Stimulated activated naive CD8-positive, alpha-beta T cell treated with anti-CD3 and anti-CD28 coated beads, Interleukin-15, Interleukin-2, amounts not matched to agents 100 U/mL and 50 U/mL, for 24 hours (primary cell): ENCODE results near the gene WRAP73.

ENCODE experiments used
- ATAC-seq: fragments of 150-1000 bp; cut with Tn5 transposase; one replicate; pipeline ENCODE4 v1.10.0; 2021
- DNase-seq: peaks from one replicate; pipeline ENCODE4 v3.0.0; 2021

Gene WRAP73

GRCh38 chr1:3646596-3646995 lies 3.3 kb downstream of the WRAP73 start:
- DNase-seq (no peak), ATAC-seq (no peak)

DNA sequence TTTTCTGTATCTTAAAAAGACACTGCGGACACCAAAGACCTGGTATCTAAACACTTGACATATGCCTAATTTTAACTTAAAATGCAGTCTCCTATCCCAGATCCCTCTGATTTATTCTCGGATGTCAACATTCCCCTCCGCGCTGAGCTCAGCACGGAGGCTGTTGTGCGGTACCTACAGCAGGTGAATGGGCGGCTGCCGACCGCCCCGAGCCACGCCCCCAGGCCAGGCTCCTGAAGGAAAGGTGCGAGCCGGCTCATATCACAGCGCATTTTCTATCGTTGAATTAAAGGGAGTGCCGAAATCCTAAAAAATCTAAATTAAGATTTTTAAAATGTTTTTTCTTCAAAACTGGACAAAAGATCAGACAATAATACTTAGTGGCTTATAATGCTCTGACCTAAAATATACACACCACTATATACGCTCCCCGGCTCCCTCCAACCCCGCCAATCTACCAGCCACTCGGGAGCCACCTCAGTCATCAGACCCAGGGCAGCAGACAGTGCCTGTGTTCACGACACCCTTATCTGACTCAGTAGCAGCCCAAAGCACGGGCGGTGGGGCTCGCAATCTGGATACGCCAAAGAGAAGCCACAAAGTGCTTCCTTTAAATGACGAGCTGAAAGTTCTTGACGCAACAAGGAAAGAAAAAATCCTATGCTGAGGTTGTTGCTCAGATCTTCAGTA lies 4.1 kb downstream of the WRAP73 start:
- DNase-seq (no peak), ATAC-seq (no peak)

GRCh38 chr1:3645247-3645646 lies 4.7 kb downstream of the WRAP73 start:
- ATAC-seq (no peak), DNase-seq (no peak)

DNA sequence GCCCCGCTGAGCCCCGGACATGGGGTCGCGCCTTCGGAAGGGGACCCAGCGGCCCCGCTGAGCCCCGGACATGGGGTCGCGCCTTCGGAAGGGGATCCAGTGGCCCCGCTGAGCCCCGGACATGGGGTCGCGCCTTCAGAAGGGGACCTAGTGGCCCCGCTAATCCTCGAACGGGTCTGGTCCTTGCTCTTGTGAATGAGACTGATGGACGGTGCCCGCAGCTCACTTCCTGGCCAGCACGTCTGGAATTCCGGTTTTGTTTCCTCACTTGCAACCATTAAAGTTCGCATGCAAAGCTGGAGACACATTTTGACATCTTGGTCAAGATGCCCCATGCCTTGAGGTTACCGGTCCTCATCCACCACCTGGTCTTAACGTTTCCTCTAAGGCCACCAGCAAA lies 5.6 kb downstream of the WRAP73 start:
- ATAC-seq (no peak), DNase-seq (no peak)

DNA sequence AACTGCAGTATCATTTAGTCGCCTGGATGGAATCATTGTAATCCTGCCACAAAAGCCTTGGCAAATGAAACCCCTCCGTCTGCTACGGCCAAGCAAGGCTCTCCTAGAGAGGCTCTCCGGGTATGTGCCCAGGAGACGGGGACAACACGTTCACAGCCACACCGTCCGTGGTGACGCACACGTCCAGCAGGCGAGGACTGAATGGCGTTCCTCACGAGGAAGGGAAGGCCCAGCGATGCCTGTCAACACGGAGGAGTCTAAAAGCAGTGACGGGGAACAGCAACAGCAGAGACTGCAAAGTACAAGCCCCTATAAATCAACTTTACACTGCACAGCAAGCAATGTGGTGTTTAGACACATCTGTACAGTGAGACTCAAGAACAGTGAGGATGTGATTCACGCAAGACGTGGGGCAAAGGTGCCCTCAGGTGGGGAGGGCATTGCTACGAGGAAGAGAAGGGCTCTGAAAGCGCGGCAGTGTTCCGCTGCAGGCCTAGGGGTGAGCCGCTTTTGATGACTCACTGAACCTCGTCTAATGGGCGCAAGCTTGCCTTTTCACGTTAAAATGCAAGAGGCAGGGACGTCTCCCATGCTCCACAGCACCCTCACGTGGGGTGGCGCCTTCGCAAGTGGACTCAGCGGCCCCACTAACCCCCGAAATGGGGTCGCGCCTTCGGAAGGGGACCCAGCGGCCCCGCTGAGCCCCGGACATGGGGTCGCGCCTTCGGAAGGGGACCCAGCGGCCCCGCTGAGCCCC lies 6.8 kb downstream of the WRAP73 start:
- ATAC-seq: no peak
- DNase-seq: no peak

GRCh38 chr1:3641816-3642215 lies 8.1 kb downstream of the WRAP73 start:
- ATAC-seq: no peak
- DNase-seq: no peak

- DNase-seq (no peak), ATAC-seq (no peak)
Observed at GRCh38 chr1:3641046-3641760, 8.7 kb downstream of the WRAP73 start.

- ATAC-seq (no peak), DNase-seq (no peak)
Observed at GRCh38 chr1:3640121-3640837, 9.6 kb downstream of the WRAP73 start.

GRCh38 chr1:3639397-3639911 lies 10.4 kb downstream of the WRAP73 start:
- DNase-seq (no peak), ATAC-seq (no peak)

- ATAC-seq (no peak), DNase-seq (no peak)
Observed at GRCh38 chr1:3638676-3639075, 11.2 kb downstream of the WRAP73 start.

DNA sequence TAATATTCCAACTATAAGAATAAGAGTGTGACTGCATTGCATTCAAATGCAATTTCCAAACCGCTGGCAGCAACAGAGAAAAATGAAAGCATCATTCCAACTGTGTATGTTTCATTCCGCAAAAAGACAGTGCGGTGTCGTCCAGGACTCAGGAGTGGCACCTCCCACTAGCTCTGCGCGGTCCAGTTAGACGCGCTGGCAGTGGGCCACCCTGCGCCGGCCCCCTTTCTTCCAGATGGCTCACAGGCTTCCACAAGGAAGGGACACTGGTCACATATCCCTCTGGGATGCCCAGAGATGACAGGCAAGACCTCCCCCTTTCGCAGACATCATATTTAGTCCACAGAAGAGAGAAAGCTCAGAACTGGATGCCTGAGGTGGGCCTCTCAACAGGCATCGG lies 11.9 kb downstream of the WRAP73 start:
- ATAC-seq (no peak), DNase-seq (no peak)

DNA sequence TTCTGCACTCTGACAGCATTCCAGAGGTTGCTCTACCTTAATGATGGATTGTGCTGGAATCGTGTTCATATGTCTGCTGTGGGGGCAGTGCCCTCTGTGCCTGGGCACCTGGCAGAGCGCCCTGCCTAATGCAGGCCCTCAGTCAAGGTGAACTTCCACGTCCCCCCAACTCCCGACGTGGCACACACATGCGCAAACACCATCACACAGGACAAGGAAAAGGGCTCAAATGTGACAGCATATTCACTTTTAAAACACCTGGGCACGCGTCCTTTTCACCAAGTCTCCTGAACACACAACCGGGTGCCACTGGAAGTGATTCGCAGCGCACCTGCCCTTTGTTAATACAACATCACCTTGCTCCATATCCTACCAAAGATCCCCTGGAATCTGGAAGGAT lies 13.4 kb downstream of the WRAP73 start:
- no peak for DNase-seq
- ATAC-seq: no peak

- ATAC-seq: no peak
- DNase-seq: no peak
Observed at GRCh38 chr1:3636080-3636479, 13.8 kb downstream of the WRAP73 start.

GRCh38 chr1:3634059-3634800 lies 15.7 kb downstream of the WRAP73 start:
- no peak for DNase-seq
- ATAC-seq: no peak

GRCh38 chr1:3633344-3634058 lies 16.4 kb downstream of the WRAP73 start:
- DNase-seq: no peak
- no peak for ATAC-seq

DNA sequence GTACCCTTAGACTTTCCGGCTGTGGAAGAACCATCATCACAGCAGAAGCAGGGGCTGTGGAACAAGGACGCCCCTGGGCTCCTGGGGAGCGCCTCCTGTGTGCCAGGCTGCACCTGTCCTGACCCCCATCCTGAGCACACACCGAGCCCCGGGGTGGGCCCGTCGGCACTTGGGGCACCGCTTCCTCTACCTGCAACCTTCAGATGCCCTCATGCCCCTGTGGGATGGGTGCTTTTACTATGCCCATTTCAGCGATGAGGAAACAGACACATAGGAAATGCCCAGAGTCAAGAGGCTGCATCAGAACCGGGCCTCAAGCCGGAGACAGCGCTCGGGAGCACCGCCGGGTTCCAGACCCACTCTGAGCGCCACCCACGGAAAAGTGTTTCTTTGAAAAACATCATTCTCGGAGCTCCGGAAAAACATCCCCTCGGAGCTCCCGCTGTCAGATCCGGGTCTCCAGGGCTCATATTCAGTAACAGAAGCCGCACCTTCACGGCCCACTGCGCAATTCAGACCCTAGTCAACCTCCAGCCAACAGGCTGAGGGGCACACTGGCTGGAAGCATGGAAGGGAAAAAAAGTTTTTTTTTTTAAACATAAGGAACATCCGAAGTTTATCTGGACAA lies 17.1 kb downstream of the WRAP73 start:
- DNase-seq (no peak), ATAC-seq (no peak)

DNA sequence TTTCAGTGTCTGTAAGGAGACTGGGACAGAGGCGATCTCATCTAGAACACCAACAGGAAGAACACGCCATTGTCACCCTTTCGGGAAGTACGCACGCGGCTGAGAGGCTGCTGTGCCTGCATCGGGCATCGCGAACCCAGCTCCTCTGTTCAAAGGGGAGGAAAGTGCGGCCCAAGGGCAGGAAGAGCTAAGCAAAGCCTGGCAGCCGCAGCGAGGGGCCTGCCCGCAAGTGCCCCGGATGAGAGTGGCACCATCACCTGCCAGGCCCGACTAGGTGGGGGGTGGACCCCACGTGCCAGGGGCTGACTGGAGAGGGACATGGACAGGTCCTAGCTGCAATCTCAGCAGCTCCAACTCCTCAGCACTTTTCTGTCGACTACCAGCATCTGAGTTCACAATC lies 17.6 kb downstream of the WRAP73 start:
- ATAC-seq (no peak), DNase-seq (no peak)

DNA sequence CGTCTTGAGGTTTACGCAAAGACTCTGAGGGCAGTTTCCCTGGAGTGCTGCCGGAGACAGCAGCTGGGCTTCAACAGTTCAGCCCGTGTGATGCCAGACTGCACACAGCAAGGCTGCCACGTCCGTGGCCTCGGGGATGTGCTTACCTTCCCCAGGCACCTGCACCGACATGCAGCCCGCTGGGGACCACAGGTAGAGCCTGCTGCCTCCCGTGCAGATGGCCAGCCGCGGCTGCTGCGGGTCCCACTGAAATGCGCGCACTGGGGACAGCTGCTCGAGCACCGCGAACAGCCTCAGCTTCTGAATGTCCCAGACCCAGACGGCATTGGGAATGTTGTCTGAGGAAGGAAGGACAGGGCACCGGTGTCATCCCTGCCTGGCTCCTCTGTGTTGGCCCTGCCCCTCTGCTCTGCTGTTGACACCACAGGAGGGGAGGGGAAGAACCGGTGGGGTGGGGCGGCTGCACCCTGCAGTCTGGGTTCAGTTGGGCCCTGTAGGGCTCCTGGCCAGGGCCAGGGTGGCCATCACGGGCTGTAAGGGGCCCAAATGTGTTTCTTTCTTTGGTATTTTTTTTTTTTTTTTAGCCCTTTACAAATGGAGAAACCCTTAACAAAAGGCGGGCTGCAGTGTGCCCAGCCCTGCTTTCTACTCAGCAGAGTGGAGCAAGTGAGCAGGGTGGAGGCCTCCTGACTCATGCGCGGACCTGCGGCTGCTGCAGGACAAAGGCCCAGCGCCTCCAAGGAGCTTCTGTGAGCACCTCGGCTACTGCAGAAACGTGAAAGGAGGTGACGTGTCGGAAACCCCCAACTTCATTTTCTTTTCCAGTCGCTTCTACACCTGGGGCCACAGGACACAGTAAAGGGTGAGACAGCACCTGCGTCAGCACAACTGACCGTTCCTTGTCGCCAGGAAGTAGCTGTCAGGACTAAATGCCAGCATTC lies 18.3 kb downstream of the WRAP73 start:
- DNase-seq (no peak), ATAC-seq (no peak)

DNA sequence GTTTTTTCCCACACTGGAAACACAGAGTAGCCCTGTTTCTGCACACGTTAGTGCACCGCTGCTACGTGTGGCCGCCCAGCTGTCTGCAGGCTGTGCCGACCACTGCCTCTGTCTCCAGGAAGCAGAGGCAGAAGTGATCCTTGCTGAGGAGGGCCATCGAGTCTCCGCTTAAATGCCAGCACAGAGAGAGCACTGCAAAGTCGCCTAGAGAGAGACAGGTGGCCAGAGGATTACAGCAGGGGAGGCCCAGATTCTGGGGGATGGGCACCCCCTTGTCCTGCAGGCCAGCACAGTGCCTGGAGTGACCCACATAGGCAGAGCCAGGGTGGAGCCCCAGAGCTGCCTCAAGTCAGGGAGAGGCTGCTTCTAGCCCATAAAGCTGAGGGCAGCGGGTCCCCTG lies 19.0 kb downstream of the WRAP73 start:
- DNase-seq: no peak
- ATAC-seq: no peak
